ENCODE data around the gene EN1.
A peak's percentile ranks its signal among the peaks of the same experiment; 100 is the strongest.

Gene EN1

GRCh38 chr2:118849226-118850167 lies 2.0 kb upstream of the EN1 start:
- intact Hi-C loops (cut with DNase I; ENCODE audit: low total_unique reads), result loop anchor here (10.0 kb wide), 1 partner anchor 645 kb away; no protein-coding TSS in a partner anchor
- no peaks in the 10 kb centered on the region for H3K36me3 ChIP-seq
- no peaks in the 10 kb centered on the region for H3K9me3 ChIP-seq
- H3K4me3 ChIP-seq, result no peak overlapping the region
- peaks cover 0 to 59% (median 36%) of the 10 kb centered on the region in 4 donors for H3K4me1 ChIP-seq
- TF ChIP-seq CTCF (IDR thresholded peaks at IDR 0.05), result no peak
- no peak overlapping the region for H3K27ac ChIP-seq
- no peak for DNase-seq
- peaks cover 0 to 100% of the 10 kb centered on the region in 2 donors for H3K27me3 ChIP-seq

- Histone ChIP-seq H3K4me3 (peak overlapping the region; percentile 39 to 50), H3K9me3 (no peaks in the 10 kb centered on the region), H3K4me1 (peaks cover 0 to 52% (median 33%) of the 10 kb centered on the region in 4 donors), H3K36me3 (no peaks in the 10 kb centered on the region), H3K27me3 (peaks cover 0 to 100% of the 10 kb centered on the region in 2 donors), H3K27ac (no peak overlapping the region)
- no peak for TF ChIP-seq CTCF (IDR thresholded peaks at IDR 0.05)
- intact Hi-C loops (cut with DNase I; ENCODE audit: low total_unique reads), result no loop called here
- no peak for DNase-seq
Measured at GRCh38 chr2:118848381-118849225, 1.2 kb upstream of the EN1 start.

GRCh38 chr2:118847762-118848172 lies 319 bp upstream of the EN1 start:
- no peaks in the 10 kb centered on the region for H3K36me3 ChIP-seq
- DNase-seq, result peak in 1 of 2 donors; percentile 53
- H3K27me3 ChIP-seq, result peaks cover 0 to 100% of the 10 kb centered on the region in 2 donors
- H3K27ac ChIP-seq, result no peak overlapping the region
- no peaks in the 10 kb centered on the region for H3K9me3 ChIP-seq
- peaks cover 0 to 55% (median 39%) of the 10 kb centered on the region in 4 donors for H3K4me1 ChIP-seq
- intact Hi-C loops (cut with DNase I; ENCODE audit: low total_unique reads), result no loop called here
- TF ChIP-seq CTCF (IDR thresholded peaks at IDR 0.05), result no peak
- H3K4me3 ChIP-seq, result peak overlapping the region; percentile 39 to 50

- peaks cover 0 to 64% (median 44%) of the 10 kb centered on the region in 4 donors for H3K4me1 ChIP-seq
- no peak for DNase-seq
- peak overlapping the region; percentile 39 to 50 for H3K4me3 ChIP-seq
- no peak for TF ChIP-seq CTCF (IDR thresholded peaks at IDR 0.05)
- no peaks in the 10 kb centered on the region for H3K9me3 ChIP-seq
- H3K36me3 ChIP-seq, result no peaks in the 10 kb centered on the region
- no peak overlapping the region for H3K27ac ChIP-seq
- peaks cover 0 to 100% of the 10 kb centered on the region in 2 donors for H3K27me3 ChIP-seq
- intact Hi-C loops (cut with DNase I; ENCODE audit: low total_unique reads), result no loop called here
Measured at GRCh38 chr2:118846442-118846952, 951 bp downstream of the EN1 start.
